ENCODE results near the gene DNAJC27.

DNAJC27 gene

GRCh38 chr2:24970483-24971285, 1.1 kb downstream of the DNAJC27 start:
- DNase-seq (ENCODE audit: low read depth), result no peak

DNA sequence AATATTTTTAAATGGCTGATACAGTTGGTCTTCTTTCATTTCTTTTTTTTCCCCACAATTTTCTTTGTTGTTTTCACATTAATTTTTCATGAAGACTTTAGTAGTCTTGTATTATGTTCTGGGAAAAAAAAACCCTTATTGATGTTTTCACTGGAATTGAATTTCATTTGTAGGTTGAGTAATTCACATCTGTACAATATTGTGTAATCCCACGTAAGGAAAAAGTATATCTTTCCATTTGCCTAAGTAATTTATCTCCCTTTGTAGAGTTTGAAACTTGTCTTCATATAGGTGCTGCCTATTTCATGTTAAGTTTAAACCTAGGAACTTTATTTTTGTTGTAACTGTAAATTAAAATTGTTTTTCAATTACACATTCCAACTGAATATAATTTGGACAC, 2.0 kb downstream of the DNAJC27 start:
- DNase-seq (ENCODE audit: low read depth), result no peak

GRCh38 chr2:24961903-24962302, 9.9 kb downstream of the DNAJC27 start:
- no peak for DNase-seq (ENCODE audit: low read depth)

DNA sequence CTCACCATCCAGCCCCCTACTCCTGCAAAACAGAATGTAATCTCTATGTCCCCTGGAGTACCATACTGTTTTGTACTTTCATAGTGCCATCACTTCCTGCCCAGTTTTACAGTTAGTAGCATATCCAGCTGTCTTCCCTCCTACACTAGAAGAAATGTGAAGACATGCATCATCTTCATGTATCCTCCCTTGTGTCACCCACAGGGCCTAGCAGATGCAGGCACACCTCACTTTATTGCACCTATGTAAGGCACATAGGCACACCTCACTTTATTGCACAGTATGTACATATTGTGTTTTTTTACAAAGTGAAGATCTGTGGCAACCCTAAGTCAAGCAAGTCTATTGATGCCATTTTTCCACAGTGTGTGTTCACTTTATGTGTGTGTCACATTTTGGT, 12.0 kb downstream of the DNAJC27 start:
- DNase-seq (ENCODE audit: low read depth), result no peak

DNA sequence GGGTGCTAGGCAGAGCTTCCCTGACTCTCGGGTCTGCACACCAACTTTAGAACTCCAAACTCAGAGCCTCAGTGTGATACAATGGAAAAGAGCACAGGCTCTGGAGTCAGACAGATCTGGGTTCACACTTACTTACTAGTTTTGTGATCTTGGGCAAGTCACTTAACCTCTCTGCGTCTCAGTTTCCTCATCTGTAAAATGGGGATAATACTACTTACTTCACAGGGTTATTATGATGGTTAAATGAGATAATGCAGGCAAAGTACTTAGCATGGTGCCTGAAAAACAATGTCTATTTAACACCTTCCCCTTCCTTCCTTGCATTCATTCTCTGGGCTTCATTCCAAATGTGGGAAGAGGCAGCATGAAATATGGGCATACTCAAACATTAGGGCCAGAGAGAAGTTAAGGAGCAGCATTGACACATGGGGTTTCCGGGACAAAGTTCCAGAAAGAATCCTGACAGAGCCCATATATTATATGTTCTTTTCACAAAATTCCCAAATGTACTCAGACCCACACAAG, 13.3 kb downstream of the DNAJC27 start:
- DNase-seq (ENCODE audit: low read depth), result no peak

DNA sequence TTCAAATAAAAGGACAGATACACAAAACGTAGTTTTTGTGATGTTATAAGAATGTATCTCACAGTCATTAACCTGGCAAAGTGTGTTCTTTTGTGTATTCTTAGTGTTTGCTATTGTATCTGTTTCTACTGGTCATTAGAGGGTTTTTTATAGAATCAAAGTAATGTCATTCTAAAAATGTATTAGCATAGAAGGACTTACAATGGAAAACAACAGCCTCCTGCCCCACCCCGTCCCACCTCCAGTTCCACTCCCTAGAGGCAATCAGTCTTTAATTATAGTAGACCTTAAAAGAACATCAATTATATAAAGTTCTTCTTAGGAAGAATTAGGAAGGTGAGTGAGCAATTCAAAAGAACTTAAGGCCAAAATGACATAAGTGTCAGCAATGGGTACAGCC, 13.8 kb downstream of the DNAJC27 start:
- no peak for DNase-seq (ENCODE audit: low read depth)

- DNase-seq (ENCODE audit: low read depth), result no peak
Measured at GRCh38 chr2:24957221-24957620, 14.5 kb downstream of the DNAJC27 start.

DNA sequence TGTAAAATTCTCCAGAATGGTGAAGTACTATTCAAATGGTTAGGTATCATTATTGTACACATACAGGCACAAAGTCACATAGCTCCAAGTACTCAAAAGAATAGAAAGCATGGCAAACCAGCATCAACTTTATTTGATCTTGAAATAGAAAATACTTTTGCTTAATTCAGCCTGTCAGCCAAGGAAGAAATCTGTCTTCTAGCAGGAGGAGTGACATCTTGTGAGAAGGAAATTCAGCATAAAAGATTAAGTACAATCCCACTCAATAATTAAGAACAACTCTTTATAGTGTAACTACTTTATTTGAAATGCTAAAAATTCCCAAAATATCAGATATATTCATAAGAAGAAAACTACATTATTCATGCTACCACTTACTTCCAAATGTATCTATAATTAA, 15.8 kb downstream of the DNAJC27 start:
- DNase-seq (ENCODE audit: low read depth), result no peak

- no peak for DNase-seq (ENCODE audit: low read depth)
Measured at GRCh38 chr2:24955232-24955631, 16.5 kb downstream of the DNAJC27 start.

GRCh38 chr2:24950102-24950501, 21.7 kb downstream of the DNAJC27 start:
- no peak for DNase-seq (ENCODE audit: low read depth)

- no peak for DNase-seq (ENCODE audit: low read depth)
Measured at GRCh38 chr2:24948506-24948905, 23.2 kb downstream of the DNAJC27 start.

DNA sequence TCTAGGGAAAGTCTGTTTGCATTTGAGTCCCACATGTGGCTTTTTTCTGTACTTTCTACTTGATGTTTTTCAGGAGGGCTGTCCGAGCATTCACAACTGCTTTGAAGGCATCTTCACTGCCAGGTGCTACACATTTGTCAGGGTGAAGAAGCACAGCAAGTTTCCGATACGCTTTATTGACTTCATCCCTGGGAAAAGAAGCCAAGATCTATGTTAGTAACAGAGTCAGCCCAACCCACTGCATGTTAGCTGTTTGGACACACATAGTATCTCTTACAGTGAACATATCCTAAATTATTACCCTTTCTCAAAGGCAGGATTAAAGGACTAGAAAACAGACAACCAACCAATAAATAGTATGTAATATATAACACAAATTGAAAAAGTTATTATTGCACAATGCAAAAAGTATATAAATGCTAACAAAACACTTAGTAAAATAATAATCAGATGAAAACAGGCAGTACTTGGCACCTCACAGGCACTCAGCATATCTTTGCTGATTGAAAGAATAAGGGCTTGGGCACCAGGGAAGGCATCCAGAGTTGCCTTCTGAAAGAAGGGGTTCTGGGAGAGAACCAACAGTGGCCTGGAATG, 24.1 kb downstream of the DNAJC27 start:
- DNase-seq (ENCODE audit: low read depth), result no peak

GRCh38 chr2:24945907-24946306, 25.8 kb downstream of the DNAJC27 start:
- no peak for DNase-seq (ENCODE audit: low read depth)

GRCh38 chr2:24943427-24944053, 28.2 kb downstream of the DNAJC27 start:
- DNase-seq (ENCODE audit: low read depth), result no peak

DNA sequence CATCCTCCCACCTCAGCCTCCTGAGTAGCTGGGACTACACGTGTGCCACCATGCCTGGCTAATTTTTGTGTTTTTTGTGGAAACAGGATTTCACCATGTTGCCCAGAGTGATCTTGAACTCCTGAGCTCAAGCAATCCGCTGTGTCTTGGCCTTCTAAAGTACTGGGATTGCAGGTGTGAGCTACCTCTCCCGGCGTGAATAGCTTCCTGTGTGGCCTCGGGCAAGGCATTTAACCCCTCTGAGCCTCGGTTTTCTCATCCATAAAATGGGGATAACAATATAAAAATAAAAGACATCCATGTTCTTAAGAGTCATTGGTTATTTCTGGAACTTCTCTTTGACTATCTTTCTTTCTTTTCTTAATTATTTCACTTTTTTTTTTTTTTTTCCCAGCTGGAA, 32.4 kb downstream of the DNAJC27 start:
- no peak for DNase-seq (ENCODE audit: low read depth)

- DNase-seq (ENCODE audit: low read depth), result no peak
Measured at GRCh38 chr2:24937236-24937635, 34.5 kb downstream of the DNAJC27 start.

GRCh38 chr2:24935145-24935544, 36.6 kb downstream of the DNAJC27 start:
- no peak for DNase-seq (ENCODE audit: low read depth)

DNA sequence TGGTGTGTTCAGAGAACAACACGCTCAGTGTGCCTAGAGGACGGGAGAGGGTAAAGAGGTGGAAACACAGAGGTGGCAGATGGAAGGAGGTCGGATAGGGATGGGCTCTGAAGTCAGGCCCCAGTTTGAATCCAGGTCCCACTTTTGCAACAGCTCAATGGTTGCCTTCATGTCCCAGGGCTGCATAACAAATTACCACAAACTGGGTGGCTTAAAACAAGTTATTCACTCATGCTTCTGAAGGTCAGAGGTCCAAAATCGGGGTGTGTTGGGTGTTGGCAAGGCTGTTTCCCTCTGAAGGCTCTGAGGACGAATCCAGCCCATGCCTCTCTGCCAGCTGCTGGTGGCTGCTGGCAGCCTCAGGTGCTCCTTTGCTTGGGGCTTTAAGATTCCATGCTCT, 39.0 kb downstream of the DNAJC27 start:
- no peak for DNase-seq (ENCODE audit: low read depth)

GRCh38 chr2:24930768-24931167, 41.0 kb downstream of the DNAJC27 start:
- no peak for DNase-seq (ENCODE audit: low read depth)

DNA sequence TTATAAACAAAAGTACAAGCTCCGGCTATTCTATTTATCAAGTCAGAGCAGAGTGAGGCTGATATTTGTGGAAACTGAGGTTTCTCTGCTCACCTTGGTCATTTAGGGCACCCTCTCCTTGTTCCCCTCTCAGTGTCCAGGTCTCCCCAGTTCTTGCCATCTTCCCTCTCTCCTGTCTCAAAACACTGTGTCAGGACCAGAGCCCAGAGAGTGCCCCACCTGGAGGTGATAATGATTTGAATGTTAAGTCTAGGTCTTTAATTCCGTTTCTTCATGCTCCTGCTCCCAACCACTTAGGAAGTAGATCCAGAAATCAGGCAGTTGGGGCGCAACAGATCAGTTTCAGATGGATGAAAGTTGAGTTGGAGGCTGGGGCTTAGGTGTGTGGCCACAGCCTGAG, 42.5 kb downstream of the DNAJC27 start:
- no peak for DNase-seq (ENCODE audit: low read depth)

DNA sequence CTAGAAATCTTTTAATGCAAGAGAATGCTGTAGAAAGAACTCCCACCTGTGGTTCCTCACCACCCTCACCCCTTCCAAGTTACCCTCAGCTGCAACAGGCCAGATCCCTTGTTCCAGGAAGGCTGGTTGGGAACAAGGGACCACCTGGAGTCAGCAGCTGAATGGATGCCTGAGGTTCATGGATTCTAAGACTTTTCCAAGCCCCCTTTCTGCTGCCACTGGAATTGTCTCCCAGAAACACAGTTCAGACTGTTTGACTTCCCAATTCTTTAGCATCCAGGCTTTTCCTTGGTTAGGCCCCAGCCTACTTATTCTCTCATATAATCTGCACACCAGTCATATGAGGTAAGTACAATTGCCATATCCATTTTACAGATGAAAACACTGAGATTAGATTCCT, 43.7 kb downstream of the DNAJC27 start:
- DNase-seq (ENCODE audit: low read depth), result no peak

GRCh38 chr2:24926602-24927252, 45.0 kb downstream of the DNAJC27 start:
- no peak for DNase-seq (ENCODE audit: low read depth)

GRCh38 chr2:24926220-24926601, 45.5 kb downstream of the DNAJC27 start:
- no peak for DNase-seq (ENCODE audit: low read depth)

Measured in T follicular helper cell (primary cell).